GM21528 (cell line): Measurements from ENCODE around the gene LRSAM1.

Source experiments
- ATAC-seq: cut with Tn5 transposase; IDR thresholded peaks from one replicate; pipeline ENCODE4 v1.9.1; 2021; ENCODE audit warnings: mild to moderate bottlenecking, moderate library complexity; ENCODE audit not compliant: unreplicated experiment, low FRiP score

The LRSAM1 gene

GRCh38 chr9:127450830-127451607 lies at the start of gene LRSAM1, which contains the start of gene RPL12:
LRSAM1 (plus strand) TSS chr9:127451510; CDS start chr9:127454528, 3,018 bp downstream.
RPL12 (minus strand) TSS chr9:127451406; CDS start chr9:127451317, 89 bp downstream.
- peak; percentile 72 for ATAC-seq

- ATAC-seq = no peak
These were observed 48.8 kb upstream of the LRSAM1 start for GRCh38 chr9:127402401-127403090.

- no peak for ATAC-seq
These were observed 47.7 kb upstream of the LRSAM1 start for GRCh38 chr9:127403507-127404192.

GRCh38 chr9:127404631-127405030 lies 46.7 kb upstream of the LRSAM1 start:
- no peak for ATAC-seq

- no peak for ATAC-seq
These were observed 45.8 kb upstream of the LRSAM1 start for GRCh38 chr9:127405344-127406125.

GRCh38 chr9:127406799-127407491 lies 44.4 kb upstream of the LRSAM1 start:
- ATAC-seq = no peak

GRCh38 chr9:127407492-127407843 lies 43.8 kb upstream of the LRSAM1 start:
- ATAC-seq = no peak

- ATAC-seq = no peak
These were observed 40.2 kb upstream of the LRSAM1 start for GRCh38 chr9:127411122-127411521.

GRCh38 chr9:127415141-127415540 lies 36.2 kb upstream of the LRSAM1 start:
- no peak for ATAC-seq

GRCh38 chr9:127415657-127416056 lies 35.7 kb upstream of the LRSAM1 start:
- no peak for ATAC-seq

GRCh38 chr9:127417131-127418036 lies 33.9 kb upstream of the LRSAM1 start:
- no peak for ATAC-seq

GRCh38 chr9:127418037-127418471 lies 33.3 kb upstream of the LRSAM1 start:
- no peak for ATAC-seq

- ATAC-seq = no peak
These were observed 32.0 kb upstream of the LRSAM1 start for GRCh38 chr9:127419348-127419747.

- no peak for ATAC-seq
These were observed 30.3 kb upstream of the LRSAM1 start for GRCh38 chr9:127421057-127421456.

- no peak for ATAC-seq
These were observed 29.1 kb upstream of the LRSAM1 start for GRCh38 chr9:127422133-127422782.

- no peak for ATAC-seq
These were observed 28.5 kb upstream of the LRSAM1 start for GRCh38 chr9:127422787-127423186.

GRCh38 chr9:127423476-127423933 lies 27.8 kb upstream of the LRSAM1 start:
- no peak for ATAC-seq

GRCh38 chr9:127423934-127424675 lies 27.2 kb upstream of the LRSAM1 start, which contains the start of gene ZNF79:
ZNF79 (plus strand) TSS chr9:127424382; CDS start chr9:127424788, 406 bp downstream.
- ATAC-seq = peak; percentile 79
